Measurements from ENCODE around the gene CHCHD3. TPM values are rescaled to one million over a fixed set of nuclear protein-coding genes. Genes with fewer than 3 reads are reported as not detected.

CHCHD3 gene
- total RNA-seq = 10 to 100 TPM; 64.7 to 71.0 TPM
- 10 to 100 TPM; 48.8 to 52.6 TPM for polyA plus RNA-seq (ENCODE audit: insufficient read length in 2 of 2)
- long read RNA-seq, donor 1, transcript CHCHD3-201 (8 exons, 1,598 nt) = major isoform, 16 of 42 reads
- long read RNA-seq, donor 1, partial matches to known transcripts = 16 of 42 reads
- long read RNA-seq, donor 1, other reads (novel, unspliced or antisense) = 9 of 42 reads
- long read RNA-seq, donor 2, transcript CHCHD3-201 (8 exons, 1,598 nt) = major isoform, 7 of 7 reads
- long read RNA-seq, donor 2, partial matches to known transcripts = 0 of 7 reads
- long read RNA-seq, donor 2, other reads (novel, unspliced or antisense) = 0 of 7 reads
- long read RNA-seq, donor 3, transcript CHCHD3-201 (8 exons, 1,598 nt) = major isoform, 7 of 18 reads
- long read RNA-seq, donor 3, partial matches to known transcripts = 6 of 18 reads
- long read RNA-seq, donor 3, other reads (novel, unspliced or antisense) = 5 of 18 reads
- long read RNA-seq, donor 4, transcript CHCHD3-201 (8 exons, 1,598 nt) = major isoform, 18 of 34 reads
- long read RNA-seq, donor 4, partial matches to known transcripts = 16 of 34 reads
- long read RNA-seq, donor 4, other reads (novel, unspliced or antisense) = 0 of 34 reads

- Histone ChIP-seq H3K27ac (ENCODE audit: low read depth, low read length) (peak within 1 kb of the TSS; percentile 78), H3K4me1 (ENCODE audit: control insufficient read depth, insufficient read depth, low read length) (peaks cover 3% of the 10 kb centered on the region), H3K9me3 (ENCODE audit: control insufficient read depth, insufficient read depth, low read length) (no peaks in the 10 kb centered on the region), H3K4me3 (ENCODE audit: low read depth, low read length) (peak within 1 kb of the TSS; percentile 79), H3K27me3 (ENCODE audit: control insufficient read depth, insufficient read depth, low read length) (no peaks in the 10 kb centered on the region), H3K36me3 (ENCODE audit: control insufficient read depth, insufficient read depth, low read length) (no peaks in the 10 kb centered on the region)
- DNase-seq (ENCODE audit: low read depth in 4 of 6, low spot score in 6 of 6) = peak; percentile 92 to 100 (median 96)
- 0% methylated on average over 58 of the region's 58 CpGs for WGBS (ENCODE audit: insufficient coverage)
Measured at GRCh38 chr7:133081599-133082389, at the start of gene CHCHD3. TSS of gene CHCHD3 (minus strand) at chr7:133082090. CDS start at chr7:133081937, 153 bp downstream.

GRCh38 chr7:133130166-133130565 is 48.3 kb upstream of the CHCHD3 start:
- no peaks in the 10 kb centered on the region for H3K36me3 ChIP-seq (ENCODE audit: control insufficient read depth, insufficient read depth, low read length)
- no peak overlapping the region for H3K27ac ChIP-seq (ENCODE audit: low read depth, low read length)
- H3K4me3 ChIP-seq (ENCODE audit: low read depth, low read length) = no peak overlapping the region
- 98% methylated on average over 4 of the region's 8 CpGs for WGBS (ENCODE audit: insufficient coverage)
- no peaks in the 10 kb centered on the region for H3K9me3 ChIP-seq (ENCODE audit: control insufficient read depth, insufficient read depth, low read length)
- H3K4me1 ChIP-seq (ENCODE audit: control insufficient read depth, insufficient read depth, low read length) = no peaks in the 10 kb centered on the region
- no peak for DNase-seq (ENCODE audit: low read depth in 4 of 6, low spot score in 6 of 6)
- no peaks in the 10 kb centered on the region for H3K27me3 ChIP-seq (ENCODE audit: control insufficient read depth, insufficient read depth, low read length)

- H3K27ac ChIP-seq (ENCODE audit: low read depth, low read length) = no peak overlapping the region
Measured at GRCh38 chr7:133126422-133126821, 44.5 kb upstream of the CHCHD3 start.

GRCh38 chr7:133124974-133125373 is 43.1 kb upstream of the CHCHD3 start:
- DNase-seq (ENCODE audit: low read depth in 4 of 6, low spot score in 6 of 6) = no peak
- Histone ChIP-seq H3K4me1 (ENCODE audit: control insufficient read depth, insufficient read depth, low read length) (no peaks in the 10 kb centered on the region), H3K27me3 (ENCODE audit: control insufficient read depth, insufficient read depth, low read length) (no peaks in the 10 kb centered on the region), H3K9me3 (ENCODE audit: control insufficient read depth, insufficient read depth, low read length) (no peaks in the 10 kb centered on the region), H3K4me3 (ENCODE audit: low read depth, low read length) (no peak overlapping the region), H3K27ac (ENCODE audit: low read depth, low read length) (no peak overlapping the region), H3K36me3 (ENCODE audit: control insufficient read depth, insufficient read depth, low read length) (no peaks in the 10 kb centered on the region)
- whole genome bisulfite sequencing (ENCODE audit: insufficient coverage) = no CpG with 5 or more reads among the region's 1 CpG

More at GRCh38 chr7:133126422-133126821, 44.5 kb upstream of the CHCHD3 start:
- 20% methylated on average over 1 of the region's 2 CpGs for WGBS (ENCODE audit: insufficient coverage)
- Histone ChIP-seq H3K27me3 (ENCODE audit: control insufficient read depth, insufficient read depth, low read length) (no peaks in the 10 kb centered on the region), H3K4me1 (ENCODE audit: control insufficient read depth, insufficient read depth, low read length) (no peaks in the 10 kb centered on the region), H3K4me3 (ENCODE audit: low read depth, low read length) (no peak overlapping the region), H3K36me3 (ENCODE audit: control insufficient read depth, insufficient read depth, low read length) (no peaks in the 10 kb centered on the region), H3K9me3 (ENCODE audit: control insufficient read depth, insufficient read depth, low read length) (no peaks in the 10 kb centered on the region)
- no peak for DNase-seq (ENCODE audit: low read depth in 4 of 6, low spot score in 6 of 6)

- Histone ChIP-seq H3K4me1 (ENCODE audit: control insufficient read depth, insufficient read depth, low read length) (no peaks in the 10 kb centered on the region), H3K27ac (ENCODE audit: low read depth, low read length) (no peak overlapping the region), H3K36me3 (ENCODE audit: control insufficient read depth, insufficient read depth, low read length) (no peaks in the 10 kb centered on the region), H3K9me3 (ENCODE audit: control insufficient read depth, insufficient read depth, low read length) (no peaks in the 10 kb centered on the region), H3K27me3 (ENCODE audit: control insufficient read depth, insufficient read depth, low read length) (no peaks in the 10 kb centered on the region), H3K4me3 (ENCODE audit: low read depth, low read length) (no peak overlapping the region)
- 98% methylated on average over 7 of the region's 7 CpGs for WGBS (ENCODE audit: insufficient coverage)
- DNase-seq (ENCODE audit: low read depth in 4 of 6, low spot score in 6 of 6) = no peak
Measured at GRCh38 chr7:133121175-133121844, 39.4 kb upstream of the CHCHD3 start.

- no peaks in the 10 kb centered on the region for H3K4me1 ChIP-seq (ENCODE audit: control insufficient read depth, insufficient read depth, low read length)
- no peak overlapping the region for H3K27ac ChIP-seq (ENCODE audit: low read depth, low read length)
Measured at GRCh38 chr7:133119067-133119466, 37.2 kb upstream of the CHCHD3 start.

GRCh38 chr7:133118261-133118660 is 36.4 kb upstream of the CHCHD3 start:
- no peaks in the 10 kb centered on the region for H3K9me3 ChIP-seq (ENCODE audit: control insufficient read depth, insufficient read depth, low read length)
- DNase-seq (ENCODE audit: low read depth in 4 of 6, low spot score in 6 of 6) = peak in 2 of 6 donors; percentile 41 to 57
- H3K4me3 ChIP-seq (ENCODE audit: low read depth, low read length) = no peak overlapping the region
- H3K36me3 ChIP-seq (ENCODE audit: control insufficient read depth, insufficient read depth, low read length) = no peaks in the 10 kb centered on the region
- H3K27me3 ChIP-seq (ENCODE audit: control insufficient read depth, insufficient read depth, low read length) = no peaks in the 10 kb centered on the region
- no peaks in the 10 kb centered on the region for H3K4me1 ChIP-seq (ENCODE audit: control insufficient read depth, insufficient read depth, low read length)
- 45% methylated on average over 3 of the region's 5 CpGs for WGBS (ENCODE audit: insufficient coverage)
- H3K27ac ChIP-seq (ENCODE audit: low read depth, low read length) = no peak overlapping the region

More at GRCh38 chr7:133119067-133119466, 37.2 kb upstream of the CHCHD3 start:
- H3K36me3 ChIP-seq (ENCODE audit: control insufficient read depth, insufficient read depth, low read length) = no peaks in the 10 kb centered on the region
- no peaks in the 10 kb centered on the region for H3K9me3 ChIP-seq (ENCODE audit: control insufficient read depth, insufficient read depth, low read length)
- H3K27me3 ChIP-seq (ENCODE audit: control insufficient read depth, insufficient read depth, low read length) = no peaks in the 10 kb centered on the region
- DNase-seq (ENCODE audit: low read depth in 4 of 6, low spot score in 6 of 6) = peak in 1 of 6 donors; percentile 62
- H3K4me3 ChIP-seq (ENCODE audit: low read depth, low read length) = no peak overlapping the region

- DNase-seq (ENCODE audit: low read depth in 4 of 6, low spot score in 6 of 6) = peak in 2 of 6 donors; percentile 31 to 76
- no peaks in the 10 kb centered on the region for H3K36me3 ChIP-seq (ENCODE audit: control insufficient read depth, insufficient read depth, low read length)
- no peak overlapping the region for H3K27ac ChIP-seq (ENCODE audit: low read depth, low read length)
- WGBS (ENCODE audit: insufficient coverage) = 64% methylated on average over 5 of the region's 5 CpGs
- H3K4me1 ChIP-seq (ENCODE audit: control insufficient read depth, insufficient read depth, low read length) = no peaks in the 10 kb centered on the region
- no peak overlapping the region for H3K4me3 ChIP-seq (ENCODE audit: low read depth, low read length)
- H3K27me3 ChIP-seq (ENCODE audit: control insufficient read depth, insufficient read depth, low read length) = no peaks in the 10 kb centered on the region
- H3K9me3 ChIP-seq (ENCODE audit: control insufficient read depth, insufficient read depth, low read length) = no peaks in the 10 kb centered on the region
Measured at GRCh38 chr7:133117452-133117851, 35.6 kb upstream of the CHCHD3 start.

GRCh38 chr7:133115596-133115995 is 33.7 kb upstream of the CHCHD3 start:
- DNase-seq (ENCODE audit: low read depth in 4 of 6, low spot score in 6 of 6) = no peak
- WGBS (ENCODE audit: insufficient coverage) = 93% methylated on average over 2 of the region's 3 CpGs

More at GRCh38 chr7:133115596-133115995, 33.7 kb upstream of the CHCHD3 start:
- Histone ChIP-seq H3K27me3 (ENCODE audit: control insufficient read depth, insufficient read depth, low read length) (no peaks in the 10 kb centered on the region), H3K4me1 (ENCODE audit: control insufficient read depth, insufficient read depth, low read length) (no peaks in the 10 kb centered on the region), H3K27ac (ENCODE audit: low read depth, low read length) (no peak overlapping the region), H3K36me3 (ENCODE audit: control insufficient read depth, insufficient read depth, low read length) (no peaks in the 10 kb centered on the region), H3K9me3 (ENCODE audit: control insufficient read depth, insufficient read depth, low read length) (no peaks in the 10 kb centered on the region), H3K4me3 (ENCODE audit: low read depth, low read length) (no peak overlapping the region)

Measured in spinal cord (tissue), 10 donors.